GM12865 (cell line): ENCODE results near the gene DHX9.

Experiments used
- DNase-seq: peaks from one replicate; pipeline ENCODE4 v3.0.0; 2010; ENCODE audit warnings: low read depth
- H3K4me3 ChIP-seq: 2 replicates; pipeline ENCODE4 v1.5.1; 2011; ENCODE audit warnings: mild to moderate bottlenecking, low read depth, low read length, control low read depth
- TF ChIP-seq, protein P1 (sequence below): IDR thresholded peaks from 2 replicates; pipeline ENCODE4 v1.5.1; 2011; ENCODE audit warnings: low read length, control low read depth, low read depth, inconsistent platforms; ENCODE audit not compliant: insufficient read depth; ENCODE audit errors: missing control alignments

The DHX9 gene

DNA sequence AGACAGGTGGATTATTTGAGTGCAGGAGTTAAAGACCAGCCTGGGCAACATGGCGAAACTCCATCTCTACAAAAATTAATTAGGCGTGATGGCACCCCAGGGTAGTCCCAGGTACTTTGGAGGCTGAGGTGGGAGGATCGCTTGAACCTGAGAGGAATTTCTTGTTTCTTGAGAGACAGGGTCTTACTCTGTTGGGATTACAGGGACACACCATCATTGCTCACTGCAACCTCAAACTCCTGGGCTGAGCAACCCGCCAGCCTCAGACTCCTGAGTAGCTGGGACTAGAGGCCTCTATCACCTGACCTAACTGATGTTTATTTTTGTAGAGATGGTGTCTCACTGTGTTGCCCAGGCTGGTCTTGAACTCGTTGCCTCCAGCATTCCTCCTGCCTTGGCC lies 24.8 kb downstream of the DHX9 start:
- DNase-seq, result no peak
- TF ChIP-seq, protein P1, sequence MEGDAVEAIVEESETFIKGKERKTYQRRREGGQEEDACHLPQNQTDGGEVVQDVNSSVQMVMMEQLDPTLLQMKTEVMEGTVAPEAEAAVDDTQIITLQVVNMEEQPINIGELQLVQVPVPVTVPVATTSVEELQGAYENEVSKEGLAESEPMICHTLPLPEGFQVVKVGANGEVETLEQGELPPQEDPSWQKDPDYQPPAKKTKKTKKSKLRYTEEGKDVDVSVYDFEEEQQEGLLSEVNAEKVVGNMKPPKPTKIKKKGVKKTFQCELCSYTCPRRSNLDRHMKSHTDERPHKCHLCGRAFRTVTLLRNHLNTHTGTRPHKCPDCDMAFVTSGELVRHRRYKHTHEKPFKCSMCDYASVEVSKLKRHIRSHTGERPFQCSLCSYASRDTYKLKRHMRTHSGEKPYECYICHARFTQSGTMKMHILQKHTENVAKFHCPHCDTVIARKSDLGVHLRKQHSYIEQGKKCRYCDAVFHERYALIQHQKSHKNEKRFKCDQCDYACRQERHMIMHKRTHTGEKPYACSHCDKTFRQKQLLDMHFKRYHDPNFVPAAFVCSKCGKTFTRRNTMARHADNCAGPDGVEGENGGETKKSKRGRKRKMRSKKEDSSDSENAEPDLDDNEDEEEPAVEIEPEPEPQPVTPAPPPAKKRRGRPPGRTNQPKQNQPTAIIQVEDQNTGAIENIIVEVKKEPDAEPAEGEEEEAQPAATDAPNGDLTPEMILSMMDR, result no peak
- H3K4me3 ChIP-seq, result no peak overlapping the region

- no peak for DNase-seq
- no peak overlapping the region for H3K4me3 ChIP-seq
- TF ChIP-seq, protein P1, result no peak
Measured at GRCh38 chr1:182867861-182868260, 28.7 kb downstream of the DHX9 start.

DNA sequence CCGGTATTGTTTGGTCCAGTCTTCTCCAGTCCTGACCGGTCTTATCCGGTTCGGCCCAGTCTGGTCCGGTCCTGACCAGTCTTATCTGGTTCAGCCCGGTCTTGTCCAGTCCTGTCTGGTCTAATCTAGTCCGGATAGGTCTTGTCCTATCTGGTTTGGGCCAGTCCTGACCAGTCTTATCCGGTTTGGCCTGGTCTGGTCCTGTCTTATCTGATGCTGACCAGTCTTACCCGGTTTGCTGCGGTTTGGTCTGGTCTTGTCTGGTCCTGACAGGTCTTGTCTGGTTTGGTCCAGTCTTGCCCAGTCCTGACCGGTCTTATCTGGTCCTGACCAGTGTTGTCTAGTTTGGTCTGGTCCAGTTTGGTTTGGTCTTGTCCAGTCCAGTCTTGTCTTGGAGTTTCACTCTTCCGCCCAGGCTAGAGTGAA lies 30.1 kb downstream of the DHX9 start:
- DNase-seq, result no peak
- H3K4me3 ChIP-seq, result no peak overlapping the region
- TF ChIP-seq, protein P1, result no peak

GRCh38 chr1:182872881-182873280 lies 33.7 kb downstream of the DHX9 start:
- TF ChIP-seq, protein P1, result no peak
- no peak for DNase-seq
- no peak overlapping the region for H3K4me3 ChIP-seq

DNA sequence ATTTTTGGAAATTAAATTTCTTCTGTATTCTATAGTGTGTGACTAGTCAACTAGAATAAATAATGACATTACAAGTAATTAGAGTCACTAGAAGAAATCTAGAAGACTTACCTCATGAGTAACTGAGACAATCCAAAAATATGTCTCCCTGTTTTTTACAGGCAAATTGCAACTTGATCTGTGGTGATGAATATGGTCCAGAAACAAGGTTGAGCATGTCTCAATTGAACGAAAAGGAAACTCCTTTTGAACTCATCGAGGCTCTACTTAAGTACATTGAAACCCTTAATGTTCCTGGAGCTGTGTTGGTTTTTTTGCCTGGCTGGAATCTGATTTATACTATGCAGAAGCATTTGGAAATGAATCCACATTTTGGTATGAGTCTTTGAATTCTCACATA lies 36.7 kb downstream of the DHX9 start:
- TF ChIP-seq, protein P1, result no peak
- H3K4me3 ChIP-seq, result no peak overlapping the region
- DNase-seq, result no peak

- no peak for DNase-seq
- TF ChIP-seq, protein P1, result no peak
- no peak overlapping the region for H3K4me3 ChIP-seq
Measured at GRCh38 chr1:182877331-182877730, 38.2 kb downstream of the DHX9 start.

- no peak overlapping the region for H3K4me3 ChIP-seq
- TF ChIP-seq, protein P1, result no peak
- DNase-seq, result no peak
Measured at GRCh38 chr1:182877842-182878241, 38.7 kb downstream of the DHX9 start.
